A549 (cell line): ENCODE results near the gene NKAIN2. TPM values are rescaled to one million over a fixed set of nuclear protein-coding genes. Genes with fewer than 3 reads are reported as not detected.

Experiments
- ATAC-seq, 2 experiments: fragments of 200-7000 bp in 1 of 2; fragments of >200 bp in 1 of 2; cut with Nextera tagmentation in 1 of 2; cut with Tn5 transposase in 1 of 2; 3 replicates each; pipeline versions ENCODE4 v1.8.0 to v1.9.1; 2018 to 2020; ENCODE audit warnings: mild to moderate bottlenecking in 1 of 2, moderate library complexity in 1 of 2
- CTCF ChIA-PET: fragments of 300-600 bp; sonication (Branson Sonifier 250); formaldehyde crosslinking; extraction: SDS; loops from one replicate; lab custom pipeline; 2021; ENCODE audit warnings: antibody characterized with exemption, inconsistent platforms; lab: Yijun Ruan, JAX
- POLR2A ChIA-PET: fragments of 350-600 bp; formaldehyde crosslinking; extraction: SDS; loops from one replicate; lab custom pipeline; 2021; ENCODE audit warnings: antibody characterized with exemption, inconsistent platforms; lab: Yijun Ruan, JAX
- DNase-seq, 2 experiments: peaks; one replicate each; pipeline versions ENCODE4 v3.0.0 to v3.0.0-alpha.2; 2011 to 2016; ENCODE audit warnings: low read depth in 1 of 2, low spot score in 1 of 2
- FAIRE-seq: peaks from 2 replicates; lab custom pipeline; 2011; peaks lifted over from hg19 to GRCh38; lab: Jason Lieb, UNC
- H3K27ac ChIP-seq, 2 experiments: fragments of >200 bp; sonication (Bioruptor Twin); formaldehyde crosslinking; 3 replicates each; pipeline ENCODE4 v1.5.1; 2016 to 2017
- H3K4me1 ChIP-seq: fragments of >200 bp; sonication (Bioruptor Twin); formaldehyde crosslinking; 3 replicates; pipeline ENCODE4 v1.6.1; 2016
- H3K4me2 ChIP-seq: fragments of >200 bp; sonication (Bioruptor Twin); formaldehyde crosslinking; 3 replicates; pipeline ENCODE4 v1.6.1; 2016
- H3K4me3 ChIP-seq: fragments of >200 bp; sonication (Bioruptor Twin); formaldehyde crosslinking; 3 replicates; pipeline ENCODE4 v1.5.1; 2016
- H3K9me3 ChIP-seq: fragments of >200 bp; sonication (Bioruptor Twin); formaldehyde crosslinking; 3 replicates; pipeline ENCODE4 v1.6.1; 2016
- ELK1 ChIP-seq: fragments of 150-350 bp; IDR thresholded peaks from 2 replicates; pipeline ENCODE4 v1.6.1; 2014; ENCODE audit warnings: low read depth, mild to moderate bottlenecking, low read length
- FOSB ChIP-seq: fragments of 250-450 bp; sonication (Bioruptor Pico); IDR thresholded peaks from 2 replicates; pipeline ENCODE4 v1.5.0; 2020; ENCODE audit warnings: mild to moderate bottlenecking, moderate library complexity
- FOXS1 ChIP-seq: fragments of 250-450 bp; sonication (Bioruptor Pico); IDR thresholded peaks from 2 replicates; pipeline ENCODE4 v1.5.0; 2020; ENCODE audit warnings: mild to moderate bottlenecking, moderate library complexity
- HES2 ChIP-seq: fragments of >200 bp; sonication (Bioruptor Twin); formaldehyde crosslinking; IDR thresholded peaks from 2 replicates; pipeline ENCODE4 v1.6.1; 2016
- HMGXB4 ChIP-seq: fragments of 250-450 bp; sonication (Bioruptor Pico); IDR thresholded peaks from 2 replicates; pipeline ENCODE4 v1.5.0; 2021; ENCODE audit warnings: mild to moderate bottlenecking, moderate library complexity, borderline replicate concordance
- JUN ChIP-seq, 2 experiments: fragments of >200 bp; sonication (Bioruptor Twin); formaldehyde crosslinking; IDR thresholded peaks; 2 replicates in 1 of 2; 3 replicates in 1 of 2; pipeline ENCODE4 v1.6.1; 2016 to 2017
- JUNB ChIP-seq: fragments of >200 bp; sonication (Bioruptor Twin); formaldehyde crosslinking; IDR thresholded peaks from 2 replicates; pipeline ENCODE4 v1.6.1; 2016
- MAX ChIP-seq: IDR thresholded peaks from 2 replicates; pipeline ENCODE4 v1.6.1; 2012
- NFE2L2 ChIP-seq: fragments of 150-350 bp; conservative IDR thresholded peaks from 2 replicates; pipeline ENCODE4 v1.6.1; 2014; ENCODE audit warnings: low read length
- NPAS2 ChIP-seq: fragments of 250-450 bp; sonication (Bioruptor Pico); IDR thresholded peaks from 2 replicates; pipeline ENCODE4 v1.8.0; 2022; ENCODE audit warnings: mild to moderate bottlenecking, moderate library complexity, borderline replicate concordance
- NR3C1 ChIP-seq: fragments of >200 bp; sonication (Bioruptor Twin); formaldehyde crosslinking; IDR thresholded peaks from 3 replicates; pipeline ENCODE4 v1.6.1; 2017
- POLR2AphosphoS2 ChIP-seq: conservative IDR thresholded peaks from 2 replicates; pipeline ENCODE4 v1.6.1; 2012; ENCODE audit warnings: low read length, improper control_type of control experiment, inconsistent platforms
- RAD21 ChIP-seq, 2 experiments: fragments of >200 bp in 1 of 2; sonication (Bioruptor Twin) in 1 of 2; formaldehyde crosslinking in 1 of 2; IDR thresholded peaks in 1 of 2; conservative IDR thresholded peaks in 1 of 2; 2 replicates in 1 of 2; 3 replicates in 1 of 2; pipeline ENCODE4 v1.6.1; 2012 to 2018; ENCODE audit warnings: inconsistent platforms in 1 of 2
- REST ChIP-seq: fragments of 200-600 bp; sonication (generic); IDR thresholded peaks from 2 replicates; pipeline ENCODE4 v1.6.1; 2016; ENCODE audit warnings: antibody characterized with exemption, mild to moderate bottlenecking, moderate library complexity
- RFX5 ChIP-seq: fragments of 450-650 bp; IDR thresholded peaks from 2 replicates; pipeline ENCODE4 v1.7.1; 2014; ENCODE audit warnings: antibody characterized with exemption, mild to moderate bottlenecking, moderate library complexity
- SREBF2 ChIP-seq: fragments of 450-650 bp; IDR thresholded peaks from 2 replicates; pipeline ENCODE4 v1.6.1; 2014; ENCODE audit warnings: mild to moderate bottlenecking, moderate library complexity
- USF2 ChIP-seq: fragments of 450-650 bp; IDR thresholded peaks from 2 replicates; pipeline ENCODE4 v1.6.1; 2014; ENCODE audit warnings: antibody characterized with exemption
- ZC3H11A ChIP-seq: fragments of 450-650 bp; IDR thresholded peaks from 2 replicates; pipeline ENCODE4 v1.6.1; 2014; ENCODE audit warnings: antibody characterized with exemption, mild to moderate bottlenecking
- WGBS: methylation state at CpG from one replicate; pipeline ENCODE4 v1.1.6; 2017; ENCODE audit errors: missing lambda C conversion rate; 5-methylcytosine and 5-hydroxymethylcytosine counted together
- polyA plus RNA-seq, 4 experiments: library from polyadenylated mRNA; depleted of rRNA in 3 of 4; stranded (reverse); fragments of >200 nt; fragmentation: RNase III in 1 of 4; extraction: RNeasy Plus Mini Kit Qiagen cat#74134 plus additional on column Dnase treatment in 1 of 4; gene quantifications; 2 replicates in 3 of 4; 3 replicates in 1 of 4; pipeline ENCODE4 v1.2.3, GENCODE V29; 2011 to 2017

Gene NKAIN2
- polyA plus RNA-seq, 2 of the 4 experiments (the other 2 are of a cell fraction): not detected

GRCh38 chr6:124772733-124773319 lies 969.2 kb downstream of the NKAIN2 start:
- FAIRE-seq (no peak), DNase-seq (no peak), ATAC-seq (no peak)
- no peak overlapping the region for H3K4me3 ChIP-seq
- 15% methylated on average over 3 of the region's 3 CpGs for WGBS
- ChIA-PET POLR2A (no interaction called here), CTCF (no interaction called here)
- no peaks in the 10 kb centered on the region for H3K9me3 ChIP-seq
- TF ChIP-seq ELK1: no peak
- no peaks in the 10 kb centered on the region for H3K4me1 ChIP-seq
- no peak overlapping the region for H3K4me2 ChIP-seq
- H3K27ac ChIP-seq: no peak overlapping the region

GRCh38 chr6:124775121-124775520 lies 971.5 kb downstream of the NKAIN2 start:
- FAIRE-seq (no peak), DNase-seq (no peak), ATAC-seq (no peak)
- no peak overlapping the region for H3K27ac ChIP-seq
- POLR2A ChIA-PET: no interaction called here
- no peaks in the 10 kb centered on the region for H3K4me1 ChIP-seq
- CTCF ChIA-PET: no interaction called here
- no peak overlapping the region for H3K4me2 ChIP-seq
- 0% methylated on average over 3 of the region's 3 CpGs for WGBS
- H3K4me3 ChIP-seq: no peak overlapping the region
- no peaks in the 10 kb centered on the region for H3K9me3 ChIP-seq
- TF ChIP-seq POLR2AphosphoS2 (no peak), FOXS1 (CRISPR knock-in tag) (no peak), NFE2L2 (no peak), SREBF2 (no peak), JUNB (no peak), NR3C1 (no peak), HES2 (no peak), FOSB (CRISPR knock-in tag) (no peak), USF2 (no peak), HMGXB4 (no peak), ZC3H11A (no peak), NPAS2 (no peak), REST (no peak), MAX (no peak), RFX5 (no peak), JUN (IDR thresholded peaks at IDR 0.05) (no peak), RAD21 (conservative IDR thresholded peaks at IDR 0.05 in 1 of 2, IDR thresholded peaks at IDR 0.05 in 1 of 2) (no peak)
